ENCODE results near the gene CDH20.

The CDH20 gene

DNA sequence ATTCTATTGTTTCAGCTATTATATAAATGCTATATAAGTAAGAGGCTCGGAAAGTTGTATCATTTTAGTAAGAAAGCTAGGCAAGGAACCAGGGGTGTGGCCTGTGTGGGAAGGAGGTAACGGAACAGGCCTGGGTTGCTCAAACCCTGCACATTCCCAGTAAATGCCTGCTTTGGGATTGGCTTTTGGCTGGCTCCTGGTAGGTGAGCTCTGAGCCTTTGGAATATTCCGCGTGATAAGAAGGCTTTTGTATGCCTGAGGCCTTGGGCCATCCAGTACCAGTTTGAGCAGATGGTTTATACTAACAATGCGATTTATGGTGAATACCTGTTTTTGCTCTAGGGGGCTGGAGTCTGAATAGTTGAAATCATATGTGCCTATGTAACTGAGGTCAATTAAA lies 42.6 kb upstream of the CDH20 start:
- Histone ChIP-seq H4K8ac (ENCODE audit: low read length) (no peak overlapping the region), H3K18ac (ENCODE audit: low read depth in 1 of 2, low read length in 2 of 2) (no peak overlapping the region), H2AFZ (ENCODE audit: low read depth, low read length) (no peak overlapping the region), H3K14ac (ENCODE audit: low read length in 2 of 2) (no peak overlapping the region), H3K27ac (ENCODE audit: low read length, poor library complexity, severe bottlenecking) (no peak overlapping the region), H3K4ac (ENCODE audit: low read depth in 1 of 2, low read length in 2 of 2) (no peak overlapping the region), H3K9me3 (ENCODE audit: control insufficient read depth, low read length) (no peaks in the 10 kb centered on the region), H3K79me1 (replicated peaks; ENCODE audit: low read length, poor library complexity, severe bottlenecking) (no peaks in the 10 kb centered on the region), H4K91ac (ENCODE audit: low read length) (no peak overlapping the region), H3K4me3 (ENCODE audit: insufficient read depth in 1 of 2, low read depth in 1 of 2, low read length in 2 of 2) (no peak overlapping the region), H2BK12ac (ENCODE audit: low read length in 2 of 2) (no peak overlapping the region), H2BK120ac (ENCODE audit: low read depth, low read length) (no peak overlapping the region), H2BK5ac (ENCODE audit: low read depth, low read length, poor library complexity, severe bottlenecking) (no peak overlapping the region), H3K36me3 (ENCODE audit: control insufficient read depth in 1 of 2, insufficient read depth in 2 of 2, low read depth in 1 of 2, low read length in 2 of 2) (no peaks in the 10 kb centered on the region), H3K9ac (ENCODE audit: low read length) (no peak overlapping the region), H2AK5ac (ENCODE audit: low read length, severe bottlenecking) (no peak overlapping the region), H3K23ac (ENCODE audit: low read length in 2 of 2) (no peak overlapping the region), H3K4me1 (ENCODE audit: control insufficient read depth, insufficient read depth, low read depth, low read length) (no peaks in the 10 kb centered on the region), H3K27me3 (ENCODE audit: control insufficient read depth in 1 of 2, insufficient read depth in 1 of 2, low read length in 2 of 2) (no peaks in the 10 kb centered on the region), H3K4me2 (ENCODE audit: low read length, poor library complexity, severe bottlenecking) (no peak overlapping the region), H2BK15ac (ENCODE audit: low read depth, poor library complexity, severe bottlenecking) (no peak overlapping the region)
- WGBS: 94% methylated on average over 5 of the region's 5 CpGs
- DNase-seq: no peak

DNA sequence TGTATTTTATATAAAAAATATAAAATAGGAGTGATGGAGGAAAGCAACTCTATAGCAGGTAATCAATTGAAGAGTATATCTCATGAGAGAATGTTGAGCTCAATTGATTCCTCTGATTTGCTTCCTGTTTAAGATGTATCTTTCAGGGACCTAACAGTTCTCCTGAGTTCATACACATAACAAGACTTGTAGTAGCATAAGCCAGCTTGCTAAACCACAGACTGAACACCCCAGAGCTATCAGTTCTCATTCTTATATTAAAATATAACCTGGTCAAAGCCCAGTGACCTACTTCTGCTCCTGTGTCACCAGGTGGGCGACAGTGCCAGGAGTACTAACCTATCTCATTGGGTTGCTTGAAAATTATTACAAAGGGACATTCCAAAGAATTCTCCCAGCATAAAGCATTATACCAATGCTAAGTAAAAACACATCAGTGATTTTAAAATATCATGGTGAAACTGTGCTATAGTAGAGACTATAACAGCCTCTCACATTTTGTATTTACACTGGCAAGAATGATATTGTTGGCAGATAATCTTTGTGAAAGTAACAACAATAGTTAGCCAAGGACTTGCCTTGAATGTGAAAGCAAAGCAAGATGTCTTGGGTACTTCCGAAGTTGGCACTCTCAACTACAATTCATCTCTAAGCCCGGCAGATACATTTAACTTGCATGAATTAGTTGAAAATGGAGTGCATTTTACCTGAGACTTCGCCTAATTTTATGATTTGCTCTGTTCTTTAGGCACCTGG lies 40.8 kb upstream of the CDH20 start:
- Histone ChIP-seq H3K9ac (ENCODE audit: low read length) (no peak overlapping the region), H3K18ac (ENCODE audit: low read depth in 1 of 2, low read length in 2 of 2) (no peak overlapping the region), H3K14ac (ENCODE audit: low read length in 2 of 2) (no peak overlapping the region), H2AFZ (ENCODE audit: low read depth, low read length) (no peak overlapping the region), H3K27me3 (ENCODE audit: control insufficient read depth in 1 of 2, insufficient read depth in 1 of 2, low read length in 2 of 2) (no peaks in the 10 kb centered on the region), H3K9me3 (ENCODE audit: control insufficient read depth, low read length) (no peaks in the 10 kb centered on the region), H3K4ac (ENCODE audit: low read depth in 1 of 2, low read length in 2 of 2) (no peak overlapping the region), H2BK5ac (ENCODE audit: low read depth, low read length, poor library complexity, severe bottlenecking) (no peak overlapping the region), H3K4me3 (ENCODE audit: insufficient read depth in 1 of 2, low read depth in 1 of 2, low read length in 2 of 2) (no peak overlapping the region), H3K23ac (ENCODE audit: low read length in 2 of 2) (no peak overlapping the region), H3K4me1 (ENCODE audit: control insufficient read depth, insufficient read depth, low read depth, low read length) (no peaks in the 10 kb centered on the region), H4K8ac (ENCODE audit: low read length) (no peak overlapping the region), H2BK15ac (ENCODE audit: low read depth, poor library complexity, severe bottlenecking) (no peak overlapping the region), H3K79me1 (replicated peaks; ENCODE audit: low read length, poor library complexity, severe bottlenecking) (no peaks in the 10 kb centered on the region), H2BK12ac (ENCODE audit: low read length in 2 of 2) (no peak overlapping the region), H3K36me3 (ENCODE audit: control insufficient read depth in 1 of 2, insufficient read depth in 2 of 2, low read depth in 1 of 2, low read length in 2 of 2) (no peaks in the 10 kb centered on the region), H2BK120ac (ENCODE audit: low read depth, low read length) (no peak overlapping the region), H2AK5ac (ENCODE audit: low read length, severe bottlenecking) (no peak overlapping the region), H4K91ac (ENCODE audit: low read length) (no peak overlapping the region), H3K27ac (ENCODE audit: low read length, poor library complexity, severe bottlenecking) (no peak overlapping the region), H3K4me2 (ENCODE audit: low read length, poor library complexity, severe bottlenecking) (no peak overlapping the region)
- 56% methylated on average over 2 of the region's 4 CpGs for WGBS
- no peak for DNase-seq

DNA sequence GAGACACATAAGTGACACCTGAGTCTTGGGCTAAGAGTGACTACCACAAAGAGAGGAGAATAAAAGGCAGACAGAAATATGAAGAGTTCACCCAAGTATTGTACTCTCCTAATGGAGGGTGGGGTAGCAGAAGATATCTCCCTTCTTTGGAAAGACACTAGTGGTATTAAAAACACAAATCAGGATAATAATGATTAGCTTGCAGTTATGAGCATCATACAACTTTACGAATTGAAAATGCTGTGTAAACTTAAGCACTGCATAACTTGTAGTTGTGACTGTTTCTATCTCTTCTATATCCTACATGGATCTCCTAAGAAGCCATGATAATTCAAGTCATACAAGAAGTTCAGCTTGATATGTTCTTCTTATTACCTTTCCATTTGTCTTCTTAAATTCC lies 38.1 kb upstream of the CDH20 start:
- no peak overlapping the region for H2BK120ac ChIP-seq (ENCODE audit: low read depth, low read length)
- no peaks in the 10 kb centered on the region for H3K27me3 ChIP-seq (ENCODE audit: control insufficient read depth in 1 of 2, insufficient read depth in 1 of 2, low read length in 2 of 2)
- no peak overlapping the region for H3K4ac ChIP-seq (ENCODE audit: low read depth in 1 of 2, low read length in 2 of 2)
- H3K36me3 ChIP-seq (ENCODE audit: control insufficient read depth in 1 of 2, insufficient read depth in 2 of 2, low read depth in 1 of 2, low read length in 2 of 2): no peaks in the 10 kb centered on the region
- no peaks in the 10 kb centered on the region for H3K79me1 ChIP-seq (replicated peaks; ENCODE audit: low read length, poor library complexity, severe bottlenecking)
- H4K8ac ChIP-seq (ENCODE audit: low read length): no peak overlapping the region
- H2AFZ ChIP-seq (ENCODE audit: low read depth, low read length): no peak overlapping the region
- no peak overlapping the region for H3K4me3 ChIP-seq (ENCODE audit: insufficient read depth in 1 of 2, low read depth in 1 of 2, low read length in 2 of 2)
- no peak overlapping the region for H2BK5ac ChIP-seq (ENCODE audit: low read depth, low read length, poor library complexity, severe bottlenecking)
- no peaks in the 10 kb centered on the region for H3K9me3 ChIP-seq (ENCODE audit: control insufficient read depth, low read length)
- no peak overlapping the region for H3K18ac ChIP-seq (ENCODE audit: low read depth in 1 of 2, low read length in 2 of 2)
- H4K91ac ChIP-seq (ENCODE audit: low read length): no peak overlapping the region
- H2AK5ac ChIP-seq (ENCODE audit: low read length, severe bottlenecking): no peak overlapping the region
- H3K4me2 ChIP-seq (ENCODE audit: low read length, poor library complexity, severe bottlenecking): no peak overlapping the region
- H3K27ac ChIP-seq (ENCODE audit: low read length, poor library complexity, severe bottlenecking): no peak overlapping the region
- no peak overlapping the region for H2BK15ac ChIP-seq (ENCODE audit: low read depth, poor library complexity, severe bottlenecking)
- no peak overlapping the region for H3K9ac ChIP-seq (ENCODE audit: low read length)
- DNase-seq: no peak
- WGBS: no CpG with 5 or more reads among the region's 1 CpG
- H3K4me1 ChIP-seq (ENCODE audit: control insufficient read depth, insufficient read depth, low read depth, low read length): no peaks in the 10 kb centered on the region
- no peak overlapping the region for H3K14ac ChIP-seq (ENCODE audit: low read length in 2 of 2)
- H3K23ac ChIP-seq (ENCODE audit: low read length in 2 of 2): no peak overlapping the region
- no peak overlapping the region for H2BK12ac ChIP-seq (ENCODE audit: low read length in 2 of 2)

DNA sequence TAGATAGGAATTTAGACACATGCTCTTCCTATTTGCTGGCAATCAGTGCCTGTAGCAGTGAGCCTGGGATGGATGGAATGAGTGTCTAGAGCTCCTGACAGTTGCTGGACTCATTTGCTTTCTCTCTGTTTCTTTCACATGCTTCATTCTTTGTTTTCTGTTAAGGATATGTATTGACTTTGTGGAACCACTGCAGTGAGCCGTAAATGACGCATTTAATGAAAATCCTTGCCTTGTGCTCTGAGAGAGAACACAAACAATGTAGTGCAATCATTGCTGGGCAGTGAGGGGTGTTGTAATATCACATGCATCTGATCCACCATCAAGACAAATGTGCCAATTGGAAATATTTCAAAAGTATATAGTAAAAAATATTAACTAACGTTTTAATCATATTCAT lies 25.2 kb upstream of the CDH20 start:
- no peak overlapping the region for H4K91ac ChIP-seq (ENCODE audit: low read length)
- H3K4me2 ChIP-seq (ENCODE audit: low read length, poor library complexity, severe bottlenecking): no peak overlapping the region
- H2BK120ac ChIP-seq (ENCODE audit: low read depth, low read length): no peak overlapping the region
- H3K27me3 ChIP-seq (ENCODE audit: control insufficient read depth in 1 of 2, insufficient read depth in 1 of 2, low read length in 2 of 2): no peaks in the 10 kb centered on the region
- no peak overlapping the region for H2AFZ ChIP-seq (ENCODE audit: low read depth, low read length)
- no peak overlapping the region for H3K9ac ChIP-seq (ENCODE audit: low read length)
- H3K4ac ChIP-seq (ENCODE audit: low read depth in 1 of 2, low read length in 2 of 2): no peak overlapping the region
- H3K27ac ChIP-seq (ENCODE audit: low read length, poor library complexity, severe bottlenecking): no peak overlapping the region
- H3K36me3 ChIP-seq (ENCODE audit: control insufficient read depth in 1 of 2, insufficient read depth in 2 of 2, low read depth in 1 of 2, low read length in 2 of 2): no peaks in the 10 kb centered on the region
- H3K4me3 ChIP-seq (ENCODE audit: insufficient read depth in 1 of 2, low read depth in 1 of 2, low read length in 2 of 2): no peak overlapping the region
- no peaks in the 10 kb centered on the region for H3K9me3 ChIP-seq (ENCODE audit: control insufficient read depth, low read length)
- no peak overlapping the region for H3K18ac ChIP-seq (ENCODE audit: low read depth in 1 of 2, low read length in 2 of 2)
- H3K79me1 ChIP-seq (replicated peaks; ENCODE audit: low read length, poor library complexity, severe bottlenecking): no peaks in the 10 kb centered on the region
- H4K8ac ChIP-seq (ENCODE audit: low read length): no peak overlapping the region
- H2BK12ac ChIP-seq (ENCODE audit: low read length in 2 of 2): no peak overlapping the region
- no peak overlapping the region for H3K23ac ChIP-seq (ENCODE audit: low read length in 2 of 2)
- H2AK5ac ChIP-seq (ENCODE audit: low read length, severe bottlenecking): no peak overlapping the region
- H2BK15ac ChIP-seq (ENCODE audit: low read depth, poor library complexity, severe bottlenecking): no peak overlapping the region
- H3K4me1 ChIP-seq (ENCODE audit: control insufficient read depth, insufficient read depth, low read depth, low read length): peaks cover 2% of the 10 kb centered on the region
- DNase-seq: no peak
- H3K14ac ChIP-seq (ENCODE audit: low read length in 2 of 2): no peak overlapping the region
- 87% methylated on average over 2 of the region's 3 CpGs for WGBS
- H2BK5ac ChIP-seq (ENCODE audit: low read depth, low read length, poor library complexity, severe bottlenecking): no peak overlapping the region

Data from mesenchymal stem cell (in vitro differentiated cells and primary cell).